Measurements from ENCODE around the gene KRT2.

DNA sequence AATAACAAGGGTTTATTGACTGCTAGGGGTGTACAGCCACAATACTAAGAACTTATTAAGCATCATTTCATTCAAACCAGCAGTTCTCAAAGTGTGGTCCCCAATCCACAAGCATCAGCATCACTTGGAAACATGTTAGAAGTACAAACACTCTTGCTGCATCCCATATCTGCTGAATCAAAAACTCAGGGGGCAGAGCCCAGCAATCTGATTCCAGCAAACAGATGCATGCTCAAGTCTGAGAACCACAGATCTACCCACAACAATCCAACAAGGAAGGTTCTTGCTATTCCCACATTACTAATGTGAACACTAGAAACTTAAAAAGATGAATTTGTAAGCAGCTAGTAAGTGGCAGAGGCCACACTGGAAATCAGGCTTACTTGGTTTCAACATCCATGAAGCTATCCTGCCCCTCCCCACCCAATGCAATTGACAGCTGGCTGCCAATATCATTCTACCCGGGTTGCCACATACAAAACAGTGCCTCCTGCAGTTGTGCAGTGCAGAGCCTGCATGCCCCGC is 45.1 kb upstream of the KRT2 start:
- TF ChIP-seq, protein P1, sequence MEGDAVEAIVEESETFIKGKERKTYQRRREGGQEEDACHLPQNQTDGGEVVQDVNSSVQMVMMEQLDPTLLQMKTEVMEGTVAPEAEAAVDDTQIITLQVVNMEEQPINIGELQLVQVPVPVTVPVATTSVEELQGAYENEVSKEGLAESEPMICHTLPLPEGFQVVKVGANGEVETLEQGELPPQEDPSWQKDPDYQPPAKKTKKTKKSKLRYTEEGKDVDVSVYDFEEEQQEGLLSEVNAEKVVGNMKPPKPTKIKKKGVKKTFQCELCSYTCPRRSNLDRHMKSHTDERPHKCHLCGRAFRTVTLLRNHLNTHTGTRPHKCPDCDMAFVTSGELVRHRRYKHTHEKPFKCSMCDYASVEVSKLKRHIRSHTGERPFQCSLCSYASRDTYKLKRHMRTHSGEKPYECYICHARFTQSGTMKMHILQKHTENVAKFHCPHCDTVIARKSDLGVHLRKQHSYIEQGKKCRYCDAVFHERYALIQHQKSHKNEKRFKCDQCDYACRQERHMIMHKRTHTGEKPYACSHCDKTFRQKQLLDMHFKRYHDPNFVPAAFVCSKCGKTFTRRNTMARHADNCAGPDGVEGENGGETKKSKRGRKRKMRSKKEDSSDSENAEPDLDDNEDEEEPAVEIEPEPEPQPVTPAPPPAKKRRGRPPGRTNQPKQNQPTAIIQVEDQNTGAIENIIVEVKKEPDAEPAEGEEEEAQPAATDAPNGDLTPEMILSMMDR (IDR thresholded peaks at IDR 0.05) = no peak
- TF ChIP-seq POLR2A (IDR thresholded peaks at IDR 0.05) = no peak

Measured in adrenal gland (tissue), 5 donors.